Urinary bladder (tissue), 4 donors: ENCODE measurements around the gene INPP5A. TPM values are rescaled to one million over a fixed set of nuclear protein-coding genes. Genes with fewer than 3 reads are reported as not detected.
"Not testable (repeated sequence)": the region's sequence is repeated elsewhere in the genome, so short reads cannot be mapped to it uniquely, and the experiment has no call there.

ENCODE experiments used
- DNase-seq: peaks from one replicate; pipeline ENCODE4 v3.0.0-alpha.2; 2015; ENCODE audit errors: extremely low spot score
- H3K27ac ChIP-seq: one replicate; pipeline ENCODE4 v1.5.1; 2013; ENCODE audit warnings: low read depth, mild to moderate bottlenecking, moderate library complexity
- H3K36me3 ChIP-seq: one replicate; pipeline ENCODE4 v1.6.1; 2013; ENCODE audit warnings: mild to moderate bottlenecking, moderate library complexity; ENCODE audit not compliant: insufficient read depth
- H3K4me1 ChIP-seq: one replicate; pipeline ENCODE4 v1.6.1; 2013; ENCODE audit warnings: mild to moderate bottlenecking, moderate library complexity; ENCODE audit not compliant: insufficient read depth
- H3K4me3 ChIP-seq: one replicate; pipeline ENCODE4 v1.5.1; 2013; ENCODE audit warnings: low read depth, low read length
- WGBS: extraction: QIAGEN DNeasy Blood & Tissue Kit; methylation state at CpG from one replicate; pipeline ENCODE4 v1.1.7; 2013; 5-methylcytosine and 5-hydroxymethylcytosine counted together
- polyA plus RNA-seq: library from polyadenylated mRNA; stranded (reverse); fragments of 200-250 nt; gene quantifications from one replicate; pipeline ENCODE4 v1.2.3, GENCODE V29; 2013
- total RNA-seq: library from RNA; depleted of rRNA; stranded (reverse); fragments of >200 nt; gene quantifications from one replicate; pipeline ENCODE4 v1.2.3, GENCODE V29; 2014
- donor health status: healthy with polysubstance abuse.
- donor health status: healthy.

The INPP5A gene, protein sequence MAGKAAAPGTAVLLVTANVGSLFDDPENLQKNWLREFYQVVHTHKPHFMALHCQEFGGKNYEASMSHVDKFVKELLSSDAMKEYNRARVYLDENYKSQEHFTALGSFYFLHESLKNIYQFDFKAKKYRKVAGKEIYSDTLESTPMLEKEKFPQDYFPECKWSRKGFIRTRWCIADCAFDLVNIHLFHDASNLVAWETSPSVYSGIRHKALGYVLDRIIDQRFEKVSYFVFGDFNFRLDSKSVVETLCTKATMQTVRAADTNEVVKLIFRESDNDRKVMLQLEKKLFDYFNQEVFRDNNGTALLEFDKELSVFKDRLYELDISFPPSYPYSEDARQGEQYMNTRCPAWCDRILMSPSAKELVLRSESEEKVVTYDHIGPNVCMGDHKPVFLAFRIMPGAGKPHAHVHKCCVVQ
- total RNA-seq (61.0 TPM), polyA plus RNA-seq (66.2 TPM)

DNA sequence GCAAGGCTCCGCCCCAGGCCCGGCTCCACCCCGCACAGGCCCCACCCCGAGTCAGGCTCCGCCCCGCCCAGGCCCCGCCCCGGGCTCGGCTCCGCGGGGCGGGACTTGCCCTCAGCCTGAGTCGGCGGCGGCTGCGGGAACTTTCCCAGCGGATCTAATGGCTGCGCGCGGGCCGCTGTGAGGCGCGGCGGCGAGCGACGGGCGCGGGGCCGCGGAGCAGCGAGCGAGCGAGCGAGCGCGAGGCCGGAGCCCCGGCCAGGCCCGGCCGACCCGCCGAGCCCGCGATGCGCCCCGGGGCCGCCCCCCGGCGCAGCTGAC lies at the start of gene INPP5A:
INPP5A (plus strand) TSS at position 104 of the 318 bp plus-strand sequence. CDS start 310 bp downstream, outside the sequence.
- under 1% methylated on average over 50 of the region's 50 CpGs for WGBS
- H3K27ac ChIP-seq, result peak within 1 kb of the TSS; percentile 68
- no peaks in the 10 kb centered on the region for H3K36me3 ChIP-seq
- H3K4me1 ChIP-seq, result no peaks in the 10 kb centered on the region
- DNase-seq, result no peak
- H3K4me3 ChIP-seq, result peak within 1 kb of the TSS; percentile 89

- WGBS, result 96% methylated on average over 16 of the region's 16 CpGs
- Histone ChIP-seq H3K4me3 (no peak overlapping the region), H3K27ac (no peak overlapping the region), H3K4me1 (no peaks in the 10 kb centered on the region), H3K36me3 (no peaks in the 10 kb centered on the region)
- DNase-seq, result no peak
Observed at GRCh38 chr10:132488231-132488821, 49.3 kb upstream of the INPP5A start.

DNA sequence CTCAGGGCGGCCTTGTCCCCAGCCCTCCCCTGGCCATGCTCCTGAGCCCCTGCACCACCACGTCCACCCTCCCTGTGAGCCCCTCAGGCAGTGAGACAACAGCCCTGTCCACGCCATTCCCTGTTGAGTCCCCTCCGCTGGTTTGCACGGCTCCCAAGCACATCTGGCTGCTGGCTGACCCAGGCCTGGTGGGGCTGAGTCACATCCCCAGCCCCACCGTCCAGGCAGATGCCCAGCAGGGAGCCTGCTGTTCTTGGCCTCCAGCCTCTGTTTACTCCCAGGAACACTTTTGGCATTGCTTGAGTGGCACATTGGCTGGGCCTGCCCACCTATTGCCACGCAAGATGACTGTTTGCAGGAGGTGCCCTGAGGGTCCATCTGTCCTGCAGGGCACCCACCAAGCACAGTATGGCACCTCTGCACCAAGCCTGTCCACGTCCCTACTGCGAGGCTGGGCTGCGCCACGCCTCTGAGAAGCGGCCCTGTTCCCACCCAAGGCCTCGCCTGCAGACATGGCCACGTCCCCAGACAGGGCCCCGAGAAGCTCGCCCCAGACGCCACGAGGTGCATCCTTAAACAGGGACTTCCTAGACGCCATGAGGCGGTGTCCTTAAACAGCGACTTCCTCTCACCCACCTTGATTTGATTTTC lies 48.4 kb upstream of the INPP5A start:
- 86% methylated on average over 21 of the region's 21 CpGs for WGBS
- DNase-seq, result no peak
- H3K4me1 ChIP-seq, result no peaks in the 10 kb centered on the region
- no peak overlapping the region for H3K27ac ChIP-seq
- H3K36me3 ChIP-seq, result no peaks in the 10 kb centered on the region
- H3K4me3 ChIP-seq, result no peak overlapping the region

DNA sequence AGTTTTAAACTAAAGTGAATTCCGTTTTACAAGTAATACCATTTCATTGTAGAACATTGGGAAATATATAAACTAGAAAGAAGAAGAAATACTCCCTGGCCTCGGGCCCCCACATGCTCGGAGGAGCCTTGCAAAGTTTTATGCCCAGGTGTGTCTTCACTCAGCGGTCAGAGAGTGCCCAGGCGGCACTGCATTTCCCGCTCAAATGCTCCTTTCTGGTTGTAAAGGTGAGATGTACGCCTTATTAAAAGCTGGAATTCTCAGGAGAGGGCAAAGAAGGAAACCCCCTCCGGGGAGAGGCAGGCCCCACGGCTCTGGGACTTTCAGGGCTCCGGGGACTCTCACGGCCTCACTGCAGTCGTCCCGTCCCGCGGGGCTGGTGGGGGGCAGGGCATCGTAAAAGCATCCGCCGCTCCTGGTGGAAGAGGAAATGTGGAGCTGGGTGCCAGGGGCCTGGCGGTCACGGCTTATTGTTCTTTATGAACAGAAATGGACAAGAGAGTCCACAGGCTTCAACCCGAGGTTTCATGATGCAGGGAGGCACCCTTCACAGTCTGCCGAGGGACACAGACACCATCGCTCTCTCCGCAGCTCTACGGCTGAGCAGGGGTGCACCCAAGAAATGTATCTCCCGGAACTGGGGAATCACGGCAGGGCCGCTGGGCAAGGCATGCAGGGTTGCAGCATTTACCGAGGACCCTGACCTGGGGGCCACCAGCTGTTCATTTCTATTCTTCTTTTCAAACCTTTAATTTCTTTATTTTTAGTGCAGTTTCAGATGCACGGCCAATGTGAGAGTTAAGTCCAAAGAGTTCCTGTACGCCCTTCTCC lies 47.7 kb upstream of the INPP5A start:
- no peak for DNase-seq
- H3K4me3 ChIP-seq, result no peak overlapping the region
- no peaks in the 10 kb centered on the region for H3K4me1 ChIP-seq
- no peak overlapping the region for H3K27ac ChIP-seq
- no peaks in the 10 kb centered on the region for H3K36me3 ChIP-seq
- 82% methylated on average over 31 of the region's 31 CpGs for WGBS

- not testable (repeated sequence) for DNase-seq, H3K36me3 ChIP-seq, H3K4me1 ChIP-seq, H3K4me3 ChIP-seq, H3K27ac ChIP-seq
- 98% methylated on average over 8 of the region's 8 CpGs for WGBS
Observed at GRCh38 chr10:132491534-132491933, 46.1 kb upstream of the INPP5A start.

DNA sequence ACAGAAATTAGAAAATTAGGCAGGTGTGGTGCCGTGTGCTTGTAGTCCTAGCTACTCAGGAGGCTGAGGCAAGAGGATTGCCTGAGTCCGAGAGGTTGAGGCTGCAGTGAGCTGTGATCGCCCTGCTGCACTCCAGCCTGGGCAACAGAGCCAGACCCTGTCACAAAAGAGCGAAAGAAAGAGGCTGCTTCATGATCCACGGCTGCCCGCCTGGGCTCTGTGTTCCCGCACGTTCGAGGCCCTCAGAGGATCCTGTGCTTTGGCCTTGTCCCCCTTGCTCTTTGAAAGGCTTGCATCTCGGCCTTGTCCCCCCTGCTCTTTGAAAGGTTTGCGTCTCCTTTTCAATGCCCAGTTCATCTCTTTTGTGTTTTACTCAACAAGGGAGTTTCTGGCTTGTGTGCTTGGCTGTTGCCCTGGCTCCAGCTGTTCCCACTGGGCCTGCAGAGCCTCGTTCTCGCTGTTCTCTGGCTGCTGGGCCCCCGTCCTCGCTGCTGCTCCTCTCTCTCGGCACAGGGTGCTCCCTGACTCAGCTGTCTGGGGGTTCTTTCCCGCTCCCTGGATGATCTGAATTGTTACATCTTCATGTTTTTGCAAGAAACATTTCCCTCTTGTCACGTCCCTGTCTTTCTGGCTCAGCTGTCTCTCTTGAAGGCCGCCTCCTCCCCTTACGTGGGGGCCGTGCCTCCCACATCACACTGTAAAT lies 45.1 kb upstream of the INPP5A start:
- Histone ChIP-seq H3K4me1 (no peaks in the 10 kb centered on the region), H3K4me3 (no peak overlapping the region), H3K36me3 (no peaks in the 10 kb centered on the region), H3K27ac (no peak overlapping the region)
- DNase-seq, result no peak
- WGBS, result 61% methylated on average over 21 of the region's 21 CpGs

DNA sequence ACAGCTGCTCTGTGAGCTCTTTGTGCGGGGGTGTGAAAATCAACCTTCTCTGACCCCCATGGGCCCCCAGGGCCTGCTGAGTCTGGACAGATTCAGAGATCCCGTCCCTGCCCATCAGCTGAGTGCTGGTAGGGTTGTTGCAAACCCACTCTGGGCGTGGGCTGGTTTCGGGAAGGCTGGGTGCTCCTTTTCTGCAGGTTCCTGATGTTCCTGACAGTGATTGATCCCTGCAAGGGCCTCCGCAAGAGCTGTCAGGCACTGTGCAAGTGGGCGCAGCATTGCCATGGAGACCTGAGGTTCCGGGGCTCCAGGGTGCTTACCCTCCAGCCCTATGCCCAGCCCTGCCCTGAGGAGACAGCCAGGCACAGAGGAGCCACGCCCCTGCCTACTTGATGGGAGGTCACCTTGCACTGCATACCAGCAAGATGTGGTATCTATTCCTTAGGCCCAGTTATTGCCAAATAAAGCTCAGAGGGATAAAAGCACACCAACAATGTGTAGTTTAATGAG lies 44.3 kb upstream of the INPP5A start:
- Histone ChIP-seq H3K27ac (no peak overlapping the region), H3K36me3 (no peaks in the 10 kb centered on the region), H3K4me1 (no peaks in the 10 kb centered on the region), H3K4me3 (no peak overlapping the region)
- DNase-seq, result no peak
- 87% methylated on average over 8 of the region's 8 CpGs for WGBS

GRCh38 chr10:132493756-132494290 lies 43.8 kb upstream of the INPP5A start:
- 89% methylated on average over 16 of the region's 16 CpGs for WGBS
- no peak for DNase-seq
- Histone ChIP-seq H3K27ac (no peak overlapping the region), H3K4me3 (no peak overlapping the region), H3K4me1 (no peaks in the 10 kb centered on the region), H3K36me3 (no peaks in the 10 kb centered on the region)

- Histone ChIP-seq H3K4me3 (no peak overlapping the region), H3K4me1 (no peaks in the 10 kb centered on the region), H3K27ac (peak overlapping the region; percentile 16), H3K36me3 (no peaks in the 10 kb centered on the region)
- 59% methylated on average over 11 of the region's 11 CpGs for WGBS
- no peak for DNase-seq
Observed at GRCh38 chr10:132494866-132495630, 42.5 kb upstream of the INPP5A start.

DNA sequence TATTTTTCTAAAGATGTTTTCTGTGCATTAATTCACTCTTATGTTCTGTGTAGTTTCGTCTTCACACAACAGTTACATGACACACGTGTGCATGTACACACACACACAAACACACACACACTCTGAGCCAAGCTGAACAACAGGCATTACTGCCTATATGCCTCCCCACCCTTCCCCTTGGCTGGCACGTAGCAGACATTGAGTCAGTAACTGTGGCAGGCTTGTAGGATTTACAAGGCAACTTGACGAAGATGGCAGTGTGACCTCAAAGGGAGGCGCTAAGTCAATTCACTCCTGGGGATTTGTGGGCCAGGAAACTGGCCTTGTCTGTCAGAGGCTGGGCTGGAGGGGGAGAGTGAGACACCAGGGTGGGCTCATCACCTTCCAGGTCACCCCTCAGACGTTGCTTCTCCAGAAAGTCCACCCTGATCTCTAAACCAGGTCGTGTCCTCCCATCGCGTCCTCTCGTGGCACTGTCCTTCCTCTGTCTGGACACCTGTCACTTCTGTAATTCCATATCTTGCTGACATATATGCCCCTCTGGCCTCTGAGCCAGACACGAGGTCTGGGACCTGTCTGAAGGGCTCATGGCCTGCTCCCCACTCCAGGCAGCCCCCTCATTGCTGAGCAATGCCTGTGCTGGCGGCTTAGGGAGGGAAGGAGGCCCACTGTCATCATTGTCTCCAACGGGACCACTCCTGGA lies 41.1 kb upstream of the INPP5A start:
- H3K4me3 ChIP-seq, result no peak overlapping the region
- 85% methylated on average over 13 of the region's 13 CpGs for WGBS

GRCh38 chr10:132497063-132497680 lies 40.4 kb upstream of the INPP5A start:
- Histone ChIP-seq H3K4me1 (no peaks in the 10 kb centered on the region), H3K4me3 (no peak overlapping the region), H3K36me3 (no peaks in the 10 kb centered on the region), H3K27ac (no peak overlapping the region)
- DNase-seq, result no peak
- 81% methylated on average over 30 of the region's 30 CpGs for WGBS

More for the DNA sequence above, 41.1 kb upstream of the INPP5A start:
- Histone ChIP-seq H3K36me3 (no peaks in the 10 kb centered on the region), H3K4me1 (no peaks in the 10 kb centered on the region), H3K27ac (no peak overlapping the region)
- DNase-seq, result no peak
